GM18519 (cell line): Measurements from ENCODE around the gene ODAD4.

ENCODE experiments used
- ATAC-seq: cut with Tn5 transposase; IDR thresholded peaks from one replicate; pipeline ENCODE4 v1.9.1; 2021; ENCODE audit warnings: mild to moderate bottlenecking, moderate library complexity; ENCODE audit not compliant: unreplicated experiment, low FRiP score

Gene ODAD4

DNA sequence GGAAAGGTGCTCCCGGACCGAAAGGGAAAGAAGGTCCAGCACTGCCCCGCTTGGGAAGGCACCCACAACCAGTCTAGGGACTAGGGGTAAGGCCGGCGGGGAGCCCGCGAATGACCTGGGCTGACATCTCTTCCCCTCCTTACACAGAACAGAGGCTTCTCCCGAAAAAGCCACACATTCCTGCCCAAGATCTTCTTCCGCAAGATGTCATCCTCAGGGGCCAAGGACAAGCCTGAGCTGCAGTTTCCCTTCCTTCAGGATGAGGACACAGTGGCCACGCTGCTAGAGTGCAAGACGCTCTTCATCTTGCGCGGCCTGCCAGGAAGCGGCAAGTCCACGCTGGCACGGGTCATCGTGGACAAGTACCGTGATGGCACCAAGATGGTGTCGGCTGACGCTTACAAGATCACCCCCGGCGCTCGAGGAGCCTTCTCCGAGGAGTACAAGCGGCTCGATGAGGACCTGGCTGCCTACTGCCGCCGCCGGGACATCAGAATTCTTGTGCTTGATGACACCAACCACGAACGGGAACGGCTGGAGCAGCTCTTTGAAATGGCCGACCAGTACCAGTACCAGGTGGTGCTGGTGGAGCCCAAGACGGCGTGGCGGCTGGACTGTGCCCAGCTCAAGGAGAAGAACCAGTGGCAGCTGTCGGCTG lies 37.6 kb downstream of the ODAD4 start:
- ATAC-seq: no peak

DNA sequence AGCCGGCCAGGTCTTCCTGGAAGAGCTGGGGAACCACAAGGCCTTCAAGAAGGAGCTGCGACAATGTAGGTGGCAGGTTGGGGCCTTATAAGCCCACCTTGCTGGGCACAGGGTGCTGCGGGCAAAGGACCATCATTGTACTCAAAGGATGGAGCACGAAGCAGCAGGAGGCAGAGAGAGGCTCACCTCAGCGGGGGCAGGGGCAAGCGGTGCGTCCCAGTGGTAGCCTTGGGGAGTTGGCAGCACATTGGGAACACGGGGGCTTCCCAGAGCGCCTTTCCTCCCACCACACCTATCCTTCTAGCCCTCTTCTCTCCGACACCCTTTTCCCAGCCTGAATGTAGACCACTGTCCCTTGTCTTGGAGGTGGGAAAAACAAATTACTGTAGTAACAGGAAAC lies 38.3 kb downstream of the ODAD4 start:
- ATAC-seq: no peak

DNA sequence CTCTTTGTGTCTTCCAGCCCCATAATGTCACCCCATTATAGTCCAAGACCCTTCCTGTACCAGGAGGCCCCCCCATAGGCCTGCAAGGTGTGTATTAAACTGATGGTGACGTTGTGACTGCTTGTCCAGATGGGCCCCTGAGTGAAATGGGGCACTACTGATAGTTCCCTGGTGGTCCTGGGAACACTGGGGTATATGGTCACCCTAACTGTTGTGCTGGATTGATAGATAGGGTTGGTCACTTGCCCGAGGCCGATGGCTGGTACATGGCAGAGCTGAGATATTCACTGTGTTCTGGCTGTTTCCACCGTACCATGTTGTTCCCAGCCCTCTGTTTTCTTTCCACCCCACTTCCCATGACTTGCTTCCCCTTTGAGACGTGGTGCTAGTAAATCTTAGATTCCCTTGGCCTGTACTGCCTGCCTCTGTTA lies 40.5 kb downstream of the ODAD4 start:
- ATAC-seq: no peak

DNA sequence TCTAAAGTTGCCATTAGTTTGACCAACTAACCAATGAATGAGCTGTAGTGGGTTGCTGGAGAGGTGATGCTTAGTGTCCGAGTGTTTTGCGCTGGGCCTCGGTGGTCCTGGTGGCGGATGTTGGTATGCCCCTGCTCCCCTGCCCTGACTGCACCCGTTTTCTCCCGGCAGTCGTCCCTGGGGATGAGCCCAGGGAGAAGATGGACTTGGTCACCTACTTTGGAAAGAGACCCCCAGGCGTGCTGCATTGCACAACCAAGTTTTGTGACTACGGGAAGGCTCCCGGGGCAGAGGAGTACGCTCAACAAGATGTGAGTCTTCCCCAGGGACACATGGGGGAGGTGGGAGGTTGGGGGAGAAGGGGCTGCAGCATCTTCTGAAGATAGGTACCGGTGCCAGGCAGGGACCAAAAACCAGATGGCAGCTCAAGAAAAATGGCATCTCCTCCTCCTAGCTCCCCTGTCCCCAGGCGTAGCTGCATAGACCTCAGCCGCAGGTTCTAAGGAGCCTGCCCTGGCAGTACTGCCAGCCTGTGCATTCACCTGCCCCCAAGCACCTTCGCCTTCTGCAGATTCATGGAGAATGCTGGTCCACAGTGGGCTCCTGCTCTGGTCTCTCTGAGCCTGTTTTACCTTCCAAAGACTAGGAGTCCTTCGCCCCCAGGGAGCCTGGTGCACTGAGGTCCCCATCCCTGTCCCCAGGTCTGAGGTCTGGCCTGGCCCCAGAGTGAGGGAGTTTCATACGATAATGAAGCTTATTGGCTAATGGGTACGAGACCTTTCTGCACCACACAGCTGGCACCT lies 41.5 kb downstream of the ODAD4 start:
- no peak for ATAC-seq

DNA sequence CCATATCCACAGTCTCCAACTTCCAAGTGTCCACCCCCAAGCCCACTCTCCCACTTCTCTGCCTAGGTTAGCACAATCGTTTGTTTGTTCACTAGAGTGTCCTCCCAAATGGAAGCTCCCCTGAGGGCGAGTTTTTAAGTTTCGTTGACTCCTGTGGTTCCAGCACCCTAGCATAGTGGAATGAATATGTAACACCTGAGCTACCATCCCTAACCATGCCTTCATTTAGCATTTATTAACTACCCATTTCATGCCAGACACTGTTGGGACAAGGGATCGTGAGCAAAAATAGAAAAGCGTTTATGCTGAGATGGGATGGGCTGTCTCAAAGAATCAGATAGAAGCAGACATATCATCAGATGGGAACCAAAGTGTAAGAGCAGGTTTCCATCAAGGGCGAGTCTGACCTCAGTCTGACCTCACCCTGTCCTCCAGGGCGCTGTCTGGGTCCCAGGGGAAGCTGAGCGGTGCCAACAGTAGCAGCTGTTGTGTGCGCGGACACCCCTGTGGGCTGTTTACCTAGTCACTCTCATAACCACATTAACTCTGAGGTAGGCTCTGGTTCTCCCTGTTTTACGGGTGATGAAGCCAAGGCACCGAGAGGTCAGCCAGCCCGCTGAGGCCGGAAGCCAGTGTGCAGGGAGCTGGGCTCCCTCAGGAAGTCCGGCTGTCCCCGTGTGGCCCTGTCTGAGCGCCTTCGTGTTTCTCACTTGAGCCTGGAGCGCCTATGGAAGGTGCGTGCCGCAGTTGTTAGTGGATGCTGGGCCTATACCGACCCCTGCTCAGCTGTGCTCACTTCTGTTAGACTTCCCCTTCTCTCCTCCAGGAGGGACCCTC lies 42.4 kb downstream of the ODAD4 start:
- no peak for ATAC-seq

DNA sequence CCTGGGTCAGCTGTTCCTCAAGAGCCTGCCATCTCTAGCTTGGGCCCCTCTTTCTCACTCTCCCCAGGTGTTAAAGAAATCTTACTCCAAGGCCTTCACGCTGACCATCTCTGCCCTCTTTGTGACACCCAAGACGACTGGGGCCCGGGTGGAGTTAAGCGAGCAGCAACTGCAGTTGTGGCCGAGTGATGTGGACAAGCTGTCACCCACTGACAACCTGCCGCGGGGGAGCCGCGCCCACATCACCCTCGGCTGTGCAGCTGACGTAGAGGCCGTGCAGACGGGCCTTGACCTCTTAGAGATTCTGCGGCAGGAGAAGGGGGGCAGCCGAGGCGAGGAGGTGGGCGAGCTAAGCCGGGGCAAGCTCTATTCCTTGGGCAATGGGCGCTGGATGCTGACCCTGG lies 43.0 kb downstream of the ODAD4 start:
- no peak for ATAC-seq

DNA sequence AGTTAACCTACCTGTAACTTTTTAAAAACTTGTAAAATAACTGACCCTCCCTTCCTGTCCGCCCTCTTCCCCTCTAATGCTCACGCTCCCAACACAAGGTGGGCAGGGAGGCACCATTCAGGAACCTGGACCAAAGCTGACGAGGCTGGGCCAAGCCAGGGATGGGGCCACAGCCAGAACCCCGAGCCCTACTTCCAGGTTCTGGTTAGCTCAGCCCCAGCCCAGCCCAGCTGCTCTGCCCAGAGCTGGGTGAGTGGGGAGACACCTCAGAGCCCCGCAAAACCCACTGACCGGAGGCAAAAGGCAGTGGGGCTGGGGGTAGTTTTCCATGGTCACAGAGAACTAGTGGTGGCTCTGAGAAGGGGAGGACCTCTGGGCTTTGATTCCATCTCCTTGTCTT lies 43.6 kb downstream of the ODAD4 start:
- no peak for ATAC-seq

DNA sequence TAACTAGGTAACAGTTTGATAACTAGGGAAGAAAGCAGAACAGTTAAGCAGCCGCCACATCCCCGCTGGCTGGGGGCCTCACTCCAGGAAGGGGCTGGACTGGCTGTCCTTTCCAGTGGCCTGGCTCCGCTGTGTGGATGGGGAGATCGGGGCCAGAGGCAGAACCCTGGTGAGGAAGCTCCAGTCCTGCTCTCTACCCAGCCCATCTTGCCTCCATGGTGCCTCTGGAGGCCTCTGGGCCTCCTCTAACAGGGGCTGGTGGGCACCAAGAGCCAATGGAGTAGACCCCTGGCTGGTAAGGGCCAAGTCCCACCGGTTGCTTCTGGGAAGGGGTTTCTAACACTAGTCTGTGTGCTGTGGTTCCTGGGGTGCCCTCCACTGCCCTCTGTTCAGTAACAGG lies 44.2 kb downstream of the ODAD4 start:
- ATAC-seq: no peak

DNA sequence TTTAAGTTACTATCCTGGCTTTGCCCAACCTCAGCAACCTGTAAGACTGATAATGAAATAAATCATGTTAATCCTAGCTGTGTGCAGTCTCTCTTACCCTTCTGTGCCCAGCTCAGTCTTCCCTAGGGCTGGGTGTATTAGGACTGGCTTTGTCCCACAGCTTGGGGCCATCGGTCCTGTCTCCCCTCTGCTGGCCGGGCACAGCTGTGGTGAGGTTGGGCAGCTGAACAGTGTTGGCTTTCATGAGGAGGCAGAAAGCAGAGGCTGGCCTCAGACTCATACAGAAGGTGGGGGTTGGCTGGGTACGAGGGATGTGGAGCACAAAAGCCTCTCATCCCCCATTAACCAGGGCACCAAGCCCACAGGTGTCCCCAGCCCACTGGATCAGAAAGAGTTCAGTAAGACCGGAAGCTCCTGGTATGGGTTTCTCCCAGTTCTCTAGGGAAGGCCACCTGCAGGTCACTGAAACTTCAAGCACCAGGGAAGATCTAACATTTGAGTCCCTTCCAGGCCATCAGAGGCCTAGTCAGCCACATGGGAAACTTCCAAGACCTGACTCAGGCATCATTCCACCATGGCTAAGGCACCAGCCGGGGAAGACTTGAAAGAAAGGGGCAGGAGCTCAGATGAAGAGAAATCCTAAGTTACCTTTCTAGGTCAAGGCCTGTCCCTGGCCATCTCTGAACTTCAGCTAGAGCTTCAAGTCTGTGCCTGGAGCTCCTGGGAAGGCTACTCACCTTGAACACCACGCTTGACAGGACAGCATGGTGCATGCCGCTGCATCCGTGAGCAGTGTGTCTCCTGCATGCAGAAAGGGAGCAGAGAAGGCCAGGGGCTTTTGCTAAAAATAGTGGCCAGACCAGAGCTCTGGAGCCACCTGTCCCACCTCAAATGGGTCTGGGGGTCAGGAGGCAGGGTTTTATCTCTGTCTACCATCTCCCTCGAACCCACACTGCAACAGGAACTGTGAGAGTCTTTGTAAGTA lies 45.0 kb downstream of the ODAD4 start:
- no peak for ATAC-seq

DNA sequence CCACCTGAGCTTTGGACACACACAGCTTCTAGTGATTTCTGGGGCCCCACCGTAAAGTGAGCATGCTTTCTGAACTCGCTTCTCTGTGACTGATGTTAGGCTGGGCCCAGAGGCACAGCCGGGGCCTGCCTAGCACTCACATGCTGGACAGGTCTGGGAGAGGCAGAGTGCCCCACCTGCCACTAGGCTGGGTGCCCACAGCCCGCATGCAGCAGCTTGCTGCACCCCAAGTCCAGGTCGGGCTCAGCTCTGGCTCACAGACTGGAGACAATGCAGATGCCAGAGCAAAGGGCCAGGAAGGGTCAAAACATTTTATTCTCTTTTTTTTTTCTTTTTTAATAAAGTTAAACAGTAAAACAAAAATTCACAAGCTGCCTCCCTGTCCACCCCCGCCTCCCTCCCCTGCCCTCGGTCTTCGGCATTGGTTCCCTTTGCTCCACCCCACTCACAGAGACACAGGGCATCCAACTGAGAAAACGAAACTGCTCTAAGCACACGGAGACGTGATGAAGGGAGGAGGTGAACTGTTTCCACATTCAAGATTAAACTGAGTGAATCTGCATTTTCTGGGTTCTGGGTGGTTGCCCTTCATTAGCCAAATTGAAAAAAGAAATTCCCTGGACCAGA lies 45.8 kb downstream of the ODAD4 start:
- no peak for ATAC-seq

DNA sequence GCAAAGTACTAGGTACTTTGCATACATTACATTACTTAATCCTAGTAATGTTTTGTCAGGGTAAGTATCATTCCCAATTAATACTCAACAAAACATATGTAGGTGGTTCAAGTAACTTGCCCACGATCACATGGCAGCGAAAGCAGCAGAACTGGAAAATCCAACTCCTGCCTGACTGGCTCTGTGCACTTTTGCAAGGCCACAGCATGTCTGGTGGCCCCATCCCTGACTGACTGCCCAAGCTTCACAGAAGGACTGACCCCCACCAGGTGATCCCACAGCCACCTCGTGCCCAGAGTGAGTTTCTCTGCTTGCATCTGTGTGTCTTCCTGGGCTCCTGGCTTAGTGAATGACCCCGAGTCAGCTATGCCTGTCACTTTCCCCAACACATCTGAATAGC lies 47.6 kb downstream of the ODAD4 start:
- no peak for ATAC-seq

DNA sequence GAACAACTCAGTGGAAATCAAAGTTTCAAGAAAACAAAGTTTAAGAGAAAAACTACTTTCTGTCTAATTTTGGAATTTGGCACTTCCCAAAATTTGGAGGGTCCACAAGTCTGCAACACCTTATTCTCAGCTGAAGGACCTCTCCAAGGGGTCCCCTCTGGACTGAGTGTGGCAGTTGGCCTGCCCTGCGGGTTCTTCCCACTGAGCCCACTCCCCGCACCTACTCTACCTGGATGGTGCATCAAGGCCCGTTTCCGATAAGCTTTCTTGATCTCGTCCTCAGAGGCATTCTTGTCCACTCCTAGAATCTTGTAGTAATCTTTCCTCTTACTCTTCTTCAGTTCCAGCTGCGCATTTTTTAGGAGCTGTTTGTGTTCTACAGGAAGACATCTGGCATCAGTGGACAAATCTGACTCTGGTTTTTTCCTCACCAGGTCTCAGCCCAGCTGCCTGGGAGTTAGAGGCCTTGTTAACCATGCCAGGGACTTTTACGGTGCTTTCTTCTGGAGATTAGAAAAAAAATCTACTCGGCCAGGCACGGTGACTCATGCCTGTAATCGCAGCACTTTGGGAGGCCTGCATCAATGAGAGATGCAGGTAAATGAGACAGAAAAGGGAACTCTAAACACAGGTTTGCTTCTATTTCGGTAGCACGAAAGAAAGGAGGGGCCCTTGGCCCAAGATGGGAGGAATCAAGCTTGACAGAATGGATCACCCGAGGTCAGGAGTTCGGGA lies 51.8 kb downstream of the ODAD4 start:
- ATAC-seq: no peak

DNA sequence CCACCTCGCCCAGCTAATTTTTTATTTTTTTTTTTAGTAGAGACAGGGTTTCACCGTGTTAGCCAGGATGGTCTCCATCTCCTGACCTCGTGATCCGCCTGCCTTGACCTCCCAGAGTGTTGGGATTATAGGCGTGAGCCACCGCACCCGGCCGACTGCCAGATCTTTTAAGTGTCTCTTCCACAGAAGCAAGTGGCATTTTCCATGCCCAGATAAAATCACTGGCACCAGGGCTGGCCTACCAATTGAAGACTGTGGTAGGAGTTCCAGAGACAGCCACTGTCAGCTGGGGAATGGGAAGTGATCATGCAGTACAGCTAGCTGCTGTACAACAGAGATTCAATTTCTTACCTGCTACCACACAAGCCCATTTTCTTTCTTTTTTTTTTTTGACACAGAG lies 54.0 kb downstream of the ODAD4 start:
- ATAC-seq: no peak

DNA sequence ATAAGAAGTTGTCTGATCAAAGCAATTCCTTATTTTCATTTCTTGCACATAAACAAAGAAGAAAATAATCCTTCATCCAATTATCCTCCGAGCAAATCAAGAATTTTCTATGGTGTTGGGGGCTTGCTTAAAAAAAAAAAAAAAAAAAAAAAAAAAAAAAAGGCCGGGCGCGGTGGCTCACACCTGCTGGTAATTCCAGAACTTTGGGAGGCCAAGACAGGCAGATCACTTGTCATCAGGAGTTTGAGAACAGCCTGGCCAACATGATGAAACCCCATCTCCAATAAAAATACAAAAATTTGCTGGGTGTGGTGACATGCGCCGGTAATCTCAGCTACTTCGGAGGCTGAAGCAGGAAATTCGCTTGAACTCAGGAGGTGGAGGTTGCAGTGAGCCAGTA lies 55.5 kb downstream of the ODAD4 start:
- no peak for ATAC-seq

DNA sequence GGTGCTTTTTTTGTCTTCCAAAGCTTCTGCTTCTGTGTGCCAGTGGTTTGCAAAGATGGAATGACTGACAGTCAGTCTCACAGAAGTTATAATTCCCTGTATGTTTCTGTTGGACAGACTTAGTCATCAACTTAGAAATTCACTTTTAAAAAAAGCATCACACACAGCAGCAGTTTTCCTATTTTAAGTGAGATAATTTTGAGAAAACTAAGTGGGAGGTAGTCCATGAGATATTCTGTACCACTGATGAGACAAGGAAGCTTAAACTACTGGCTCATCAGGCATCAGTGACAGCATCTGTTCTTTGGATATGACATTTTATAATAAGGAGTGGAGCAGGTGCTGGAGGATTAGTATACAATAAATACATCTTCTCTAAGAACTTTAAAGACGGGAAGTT lies 56.2 kb downstream of the ODAD4 start:
- ATAC-seq: no peak

DNA sequence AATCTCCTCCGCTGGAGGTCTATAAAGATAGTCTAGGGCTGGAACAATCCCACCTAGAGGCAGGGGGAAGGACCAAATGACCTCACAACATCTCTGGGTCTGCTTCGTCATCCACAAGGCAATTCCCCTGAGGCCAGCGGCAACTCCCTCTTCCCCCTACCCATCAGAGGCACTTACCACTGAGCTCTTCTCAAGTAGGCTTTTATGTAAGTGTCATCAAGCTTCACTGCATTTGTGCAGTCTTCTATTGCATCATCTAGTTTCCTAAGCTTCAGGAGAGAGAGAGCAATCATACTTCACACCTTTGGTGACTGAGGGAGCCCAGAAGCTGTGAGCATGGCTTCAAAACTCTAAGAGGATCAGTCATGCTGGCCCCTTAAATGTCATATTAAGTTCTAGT lies 57.2 kb downstream of the ODAD4 start:
- ATAC-seq: no peak

DNA sequence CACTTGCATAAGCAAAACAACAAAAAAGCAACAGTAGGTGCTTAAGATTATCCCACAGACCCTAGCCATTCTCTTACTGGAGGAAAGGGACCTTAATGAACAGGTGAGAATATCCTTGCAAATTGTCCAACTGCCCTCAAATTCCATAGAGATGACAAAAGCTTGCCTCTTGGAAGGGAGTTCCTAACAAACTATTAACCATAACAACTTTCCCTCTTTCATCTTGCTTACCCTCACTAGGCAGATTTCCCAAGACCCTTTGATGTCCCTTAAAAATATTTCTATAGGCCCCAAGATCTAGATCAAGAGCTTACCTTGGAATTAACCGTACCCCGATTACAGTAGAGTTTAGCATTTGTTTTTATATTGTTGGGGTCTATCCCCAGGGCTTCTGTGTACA lies 58.0 kb downstream of the ODAD4 start:
- no peak for ATAC-seq

DNA sequence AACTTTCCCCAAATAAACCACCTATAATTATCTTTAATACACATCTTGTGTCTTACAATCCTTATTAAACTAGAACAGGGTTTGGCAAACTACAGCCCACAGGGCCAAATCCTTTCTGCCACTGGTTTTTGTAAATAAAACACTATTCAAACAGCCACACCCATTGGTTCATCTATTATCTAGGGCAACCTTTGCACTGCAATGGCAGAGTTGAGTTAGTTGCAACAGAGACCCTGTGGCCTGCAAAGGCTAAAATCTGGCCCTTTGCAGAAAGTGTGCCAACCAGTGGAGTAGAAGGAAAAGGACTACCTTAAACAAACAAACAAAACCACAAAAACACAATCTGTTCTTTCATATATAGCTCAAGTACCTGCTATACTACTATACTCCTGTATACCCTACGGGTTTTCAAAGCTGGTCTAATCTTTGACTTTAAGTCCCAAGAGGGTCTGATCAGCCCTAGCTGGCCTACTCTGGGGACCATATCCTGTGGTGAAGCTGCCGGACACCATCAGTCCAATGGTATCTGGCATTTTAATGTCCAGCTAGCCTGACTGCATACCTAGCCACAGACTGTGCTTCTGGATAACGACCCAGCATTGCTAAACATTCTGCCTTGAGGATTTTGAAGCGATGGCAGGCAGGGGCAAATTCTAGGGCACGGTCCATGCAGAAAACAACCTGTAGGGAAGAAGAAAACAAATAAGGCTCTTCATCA lies 59.4 kb downstream of the ODAD4 start:
- ATAC-seq: no peak
